Upper lobe of right lung (tissue), 1 donor: ENCODE measurements around the gene PPM1H. TPM values are rescaled to one million over a fixed set of nuclear protein-coding genes. Genes with fewer than 3 reads are reported as not detected.
A peak's percentile ranks its signal among the peaks of the same experiment; 100 is the strongest.

Experiments
- ATAC-seq: fragments of 200-7000 bp; cut with Tn5 transposase; one replicate; pipeline ENCODE4 v1.9.1; 2020; ENCODE audit warnings: mild to moderate bottlenecking, moderate library complexity
- DNase-seq: peaks from one replicate; pipeline ENCODE4 v3.0.0-alpha.2; 2020
- H3K27ac ChIP-seq: fragments of 200-600 bp; one replicate; pipeline ENCODE4 v1.8.0; 2022
- H3K27me3 ChIP-seq: fragments of 200-600 bp; one replicate; pipeline ENCODE4 v1.8.0; 2022; ENCODE audit warnings: mild to moderate bottlenecking
- H3K36me3 ChIP-seq: fragments of 200-600 bp; one replicate; pipeline ENCODE4 v1.8.0; 2022
- H3K4me1 ChIP-seq: fragments of 200-600 bp; one replicate; pipeline ENCODE4 v1.8.0; 2022
- H3K4me3 ChIP-seq: fragments of 200-600 bp; one replicate; pipeline ENCODE4 v1.8.0; 2022; ENCODE audit warnings: mild to moderate bottlenecking
- H3K9me3 ChIP-seq: fragments of 200-600 bp; one replicate; pipeline ENCODE4 v1.8.0; 2022
- intact Hi-C: fragments of 100-400 bp; cut with DNase I; formaldehyde crosslinking; loops from one replicate; pipeline ENCODE4 v1.11.0; 2022
- total RNA-seq: library from RNA; stranded (reverse); fragmentation: NEBNext Ultra II Directional; extraction: Animal tissue kit (Norgen Biotek cat#: 25700); gene quantifications from one replicate; pipeline ENCODE4 v1.2.1, GENCODE V29; 2021
- TF ChIP-seq, protein P1 (sequence below): fragments of 200-600 bp; IDR thresholded peaks from one replicate; pipeline ENCODE4 v1.8.0; 2022; ENCODE audit warnings: antibody characterized with exemption
- donor health status: DM: no; HTN: yes; CAD: no; lungs with severe emphysema.

PPM1H gene
- total RNA-seq, 1 donor from 2014 or later: 8.0 TPM

DNA sequence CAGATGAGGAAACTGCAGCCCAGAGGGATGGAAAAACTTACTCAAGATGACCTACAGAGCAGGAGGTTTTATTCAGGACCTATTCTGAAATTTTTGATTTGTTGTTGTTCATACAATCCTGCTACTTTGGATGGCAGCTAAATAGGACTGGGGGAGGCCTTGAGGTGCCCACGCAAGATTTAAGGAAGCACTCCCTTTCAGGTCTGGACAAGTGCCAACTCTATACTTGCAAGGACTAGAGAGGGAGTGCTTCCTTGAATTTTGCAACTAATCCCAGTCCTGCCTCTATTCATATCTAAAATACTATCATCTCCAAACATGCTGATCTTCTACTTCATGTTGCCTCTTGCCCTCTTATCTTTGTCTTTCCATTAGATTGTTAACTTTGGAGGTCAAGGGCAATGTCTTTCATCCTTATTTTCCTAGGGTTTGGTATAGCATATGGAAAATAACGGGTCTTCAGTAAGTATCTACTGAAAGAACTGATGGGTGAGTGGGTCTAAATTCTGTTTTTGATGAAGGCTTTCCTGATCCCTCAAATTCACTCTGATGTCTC, 28.6 kb upstream of the PPM1H start:
- Histone ChIP-seq H3K9me3 (no peaks in the 10 kb centered on the region), H3K4me1 (no peaks in the 10 kb centered on the region), H3K27me3 (no peaks in the 10 kb centered on the region), H3K27ac (no peak overlapping the region), H3K36me3 (no peaks in the 10 kb centered on the region), H3K4me3 (no peak overlapping the region)
- intact Hi-C loops: no loop called here
- ATAC-seq: no peak
- TF ChIP-seq, protein P1, sequence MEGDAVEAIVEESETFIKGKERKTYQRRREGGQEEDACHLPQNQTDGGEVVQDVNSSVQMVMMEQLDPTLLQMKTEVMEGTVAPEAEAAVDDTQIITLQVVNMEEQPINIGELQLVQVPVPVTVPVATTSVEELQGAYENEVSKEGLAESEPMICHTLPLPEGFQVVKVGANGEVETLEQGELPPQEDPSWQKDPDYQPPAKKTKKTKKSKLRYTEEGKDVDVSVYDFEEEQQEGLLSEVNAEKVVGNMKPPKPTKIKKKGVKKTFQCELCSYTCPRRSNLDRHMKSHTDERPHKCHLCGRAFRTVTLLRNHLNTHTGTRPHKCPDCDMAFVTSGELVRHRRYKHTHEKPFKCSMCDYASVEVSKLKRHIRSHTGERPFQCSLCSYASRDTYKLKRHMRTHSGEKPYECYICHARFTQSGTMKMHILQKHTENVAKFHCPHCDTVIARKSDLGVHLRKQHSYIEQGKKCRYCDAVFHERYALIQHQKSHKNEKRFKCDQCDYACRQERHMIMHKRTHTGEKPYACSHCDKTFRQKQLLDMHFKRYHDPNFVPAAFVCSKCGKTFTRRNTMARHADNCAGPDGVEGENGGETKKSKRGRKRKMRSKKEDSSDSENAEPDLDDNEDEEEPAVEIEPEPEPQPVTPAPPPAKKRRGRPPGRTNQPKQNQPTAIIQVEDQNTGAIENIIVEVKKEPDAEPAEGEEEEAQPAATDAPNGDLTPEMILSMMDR: no peak
- no peak for DNase-seq

DNA sequence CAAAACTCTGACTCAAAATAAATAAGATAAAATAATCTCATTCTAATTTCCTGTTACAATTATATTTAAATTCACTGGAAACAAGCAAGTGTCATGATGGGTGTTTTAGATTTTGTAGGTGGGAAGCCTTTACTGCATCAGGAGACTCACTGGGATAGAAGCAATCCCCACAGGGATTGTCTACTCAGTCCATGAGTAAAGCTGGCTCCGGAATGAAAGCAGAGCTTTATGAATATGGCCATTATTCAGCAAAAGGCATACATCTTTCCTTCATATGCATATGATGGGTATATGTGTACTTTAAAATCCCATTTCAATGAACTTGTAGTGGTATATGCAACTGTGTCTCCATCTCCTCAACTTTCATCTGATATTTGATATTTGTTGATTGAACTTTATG, 25.4 kb upstream of the PPM1H start:
- ATAC-seq (no peak), DNase-seq (no peak)
- Histone ChIP-seq H3K4me1 (no peaks in the 10 kb centered on the region), H3K36me3 (no peaks in the 10 kb centered on the region), H3K9me3 (no peaks in the 10 kb centered on the region), H3K27me3 (no peaks in the 10 kb centered on the region), H3K4me3 (no peak overlapping the region), H3K27ac (no peak overlapping the region)
- TF ChIP-seq, protein P1: no peak
- intact Hi-C loops: no loop called here

DNA sequence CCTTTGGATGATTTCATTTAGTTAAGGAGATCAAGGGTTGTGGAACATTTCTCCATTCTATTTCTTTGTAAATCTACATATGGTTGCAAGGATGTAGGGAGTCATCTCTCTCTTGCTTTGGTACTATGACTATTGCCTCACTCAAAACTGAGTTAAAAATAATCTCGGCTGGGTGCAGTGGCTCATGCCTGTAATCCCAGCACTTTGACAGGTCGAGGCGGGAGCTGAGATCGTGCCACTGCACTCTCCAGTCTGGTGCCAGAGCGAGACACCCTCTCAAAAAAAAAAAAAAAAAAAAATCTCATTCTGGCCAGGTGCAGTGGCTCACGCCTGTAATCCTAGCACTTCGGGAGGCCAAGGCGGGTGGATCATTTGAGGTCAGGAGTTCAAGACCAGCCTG, 24.8 kb upstream of the PPM1H start:
- Histone ChIP-seq H3K36me3 (no peaks in the 10 kb centered on the region), H3K27me3 (no peaks in the 10 kb centered on the region), H3K4me1 (no peaks in the 10 kb centered on the region), H3K9me3 (no peaks in the 10 kb centered on the region), H3K27ac (no peak overlapping the region), H3K4me3 (no peak overlapping the region)
- no peak for DNase-seq
- TF ChIP-seq, protein P1: no peak
- intact Hi-C loops: no loop called here
- no peak for ATAC-seq

DNA sequence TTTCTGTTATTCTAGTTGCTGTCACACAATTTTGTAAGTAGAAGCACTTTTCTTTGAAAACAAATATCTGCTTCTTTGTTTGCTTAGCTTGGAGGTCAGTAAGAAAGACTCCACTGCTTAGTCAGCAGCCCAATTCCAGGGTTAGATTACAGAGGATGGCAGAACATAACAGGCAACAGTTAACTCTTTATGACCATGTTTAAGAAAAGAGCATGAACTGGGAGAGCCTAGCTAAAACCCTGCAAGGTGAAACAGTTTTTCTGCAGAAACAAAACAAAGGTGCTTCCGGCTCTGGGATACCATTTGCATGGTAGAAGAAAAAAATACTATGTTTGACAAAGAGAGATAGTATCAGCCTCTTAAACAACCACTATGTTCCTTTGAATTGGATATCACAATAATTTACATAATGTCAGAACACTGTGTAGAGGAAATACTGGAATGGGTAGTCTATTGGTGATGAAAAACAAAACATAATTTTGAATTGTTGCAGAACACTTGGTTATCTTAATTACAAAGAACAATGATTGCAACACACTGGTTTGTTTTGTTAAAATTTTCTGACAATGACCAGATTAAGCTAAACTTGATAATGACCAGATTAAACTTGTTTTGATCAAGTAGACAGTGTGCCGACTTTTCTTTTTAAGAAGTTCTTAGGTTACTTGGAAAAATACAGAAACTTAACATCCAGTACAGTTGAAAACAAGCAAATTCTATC, 22.4 kb upstream of the PPM1H start:
- Histone ChIP-seq H3K4me1 (no peaks in the 10 kb centered on the region), H3K27me3 (no peaks in the 10 kb centered on the region), H3K4me3 (no peak overlapping the region), H3K9me3 (no peaks in the 10 kb centered on the region), H3K27ac (no peak overlapping the region), H3K36me3 (no peaks in the 10 kb centered on the region)
- intact Hi-C loops: no loop called here
- no peak for ATAC-seq
- DNase-seq: no peak
- TF ChIP-seq, protein P1: no peak

DNA sequence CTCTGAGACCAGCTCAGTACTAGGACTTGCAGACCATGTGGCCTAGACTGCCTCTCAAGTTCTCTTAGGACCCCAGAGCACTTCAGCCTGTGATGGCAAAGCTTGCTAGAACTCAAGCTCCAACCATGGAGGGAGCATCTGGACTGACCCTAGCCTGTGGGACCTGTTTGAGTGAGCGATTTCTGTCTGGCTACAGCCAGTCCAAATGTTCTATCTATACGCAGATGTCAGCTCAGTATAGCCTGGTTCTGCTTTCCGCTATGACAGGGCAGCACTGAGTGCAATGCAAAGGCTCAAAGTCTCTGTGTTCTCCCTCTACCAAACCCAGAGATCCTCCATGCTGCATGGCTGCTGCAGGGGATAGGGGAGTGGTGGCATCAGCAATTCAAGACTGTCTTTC, 20.7 kb upstream of the PPM1H start:
- intact Hi-C loops: no loop called here
- ATAC-seq (peak; percentile 15), DNase-seq (no peak)
- no peaks in the 10 kb centered on the region for H3K4me1 ChIP-seq
- no peaks in the 10 kb centered on the region for H3K9me3 ChIP-seq
- no peaks in the 10 kb centered on the region for H3K36me3 ChIP-seq
- no peak overlapping the region for H3K27ac ChIP-seq
- no peaks in the 10 kb centered on the region for H3K27me3 ChIP-seq
- TF ChIP-seq, protein P1: no peak
- H3K4me3 ChIP-seq: no peak overlapping the region
